ENCODE measurements around the gene UVSSA. TPM values are rescaled to one million over a fixed set of nuclear protein-coding genes. Genes with fewer than 3 reads are reported as not detected.

Gene UVSSA
- total and polyA plus RNA-seq, 9 of the 15 experiments (the other 6 are each of a cell fraction or from before 2014, with no cell fraction given), result 0.21 to 14.6 (median 3.3) TPM

DNA sequence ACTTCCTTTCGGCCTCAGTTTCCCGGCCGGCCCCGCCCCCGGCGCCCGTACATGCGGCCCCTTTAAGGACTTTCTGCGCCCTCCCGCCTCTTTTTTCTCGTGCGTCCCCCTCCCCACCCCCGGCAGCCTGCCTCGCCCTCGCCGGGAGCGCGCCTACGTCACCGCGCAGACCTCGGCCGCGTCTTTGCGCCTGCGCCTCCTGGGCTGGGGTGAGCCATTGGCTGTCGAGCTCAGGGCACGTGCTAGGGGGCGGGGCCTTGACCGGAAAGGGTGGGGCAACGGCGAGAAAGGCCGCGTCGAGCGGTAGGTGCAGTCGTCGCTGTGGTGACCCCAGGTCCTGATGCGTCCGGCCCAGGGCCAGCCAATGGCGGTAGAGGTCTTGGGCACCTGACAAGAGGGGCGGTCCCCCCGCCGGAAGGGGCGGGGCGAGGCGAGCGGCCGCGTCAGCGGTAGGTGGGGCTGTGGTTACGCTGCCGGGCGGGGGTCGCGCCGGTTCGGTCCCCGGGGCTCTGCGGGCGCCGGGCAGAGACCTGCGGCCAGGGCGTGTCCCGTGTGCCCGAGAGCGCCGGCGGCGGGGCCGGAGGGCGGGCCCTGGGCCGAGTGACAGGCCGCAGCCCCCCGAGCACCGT is at the start of gene UVSSA (continued):
- TF ChIP-seq, protein P1, sequence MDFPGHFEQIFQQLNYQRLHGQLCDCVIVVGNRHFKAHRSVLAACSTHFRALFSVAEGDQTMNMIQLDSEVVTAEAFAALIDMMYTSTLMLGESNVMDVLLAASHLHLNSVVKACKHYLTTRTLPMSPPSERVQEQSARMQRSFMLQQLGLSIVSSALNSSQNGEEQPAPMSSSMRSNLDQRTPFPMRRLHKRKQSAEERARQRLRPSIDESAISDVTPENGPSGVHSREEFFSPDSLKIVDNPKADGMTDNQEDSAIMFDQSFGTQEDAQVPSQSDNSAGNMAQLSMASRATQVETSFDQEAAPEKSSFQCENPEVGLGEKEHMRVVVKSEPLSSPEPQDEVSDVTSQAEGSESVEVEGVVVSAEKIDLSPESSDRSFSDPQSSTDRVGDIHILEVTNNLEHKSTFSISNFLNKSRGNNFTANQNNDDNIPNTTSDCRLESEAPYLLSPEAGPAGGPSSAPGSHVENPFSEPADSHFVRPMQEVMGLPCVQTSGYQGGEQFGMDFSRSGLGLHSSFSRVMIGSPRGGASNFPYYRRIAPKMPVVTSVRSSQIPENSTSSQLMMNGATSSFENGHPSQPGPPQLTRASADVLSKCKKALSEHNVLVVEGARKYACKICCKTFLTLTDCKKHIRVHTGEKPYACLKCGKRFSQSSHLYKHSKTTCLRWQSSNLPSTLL (IDR thresholded peaks at IDR 0.05), result no peak
- TF ChIP-seq MYBL2 (IDR thresholded peaks at IDR 0.05; ENCODE audit: low read depth) (no peak), MYBL2 (CRISPR knock-in tag; IDR thresholded peaks at IDR 0.05; ENCODE audit: borderline replicate concordance) (no peak), NFE2 (IDR thresholded peaks at IDR 0.05; ENCODE audit: low read depth) (no peak), SIN3A (IDR thresholded peaks at IDR 0.05; ENCODE audit: borderline replicate concordance in 2 of 2, control insufficient read depth in 1 of 2, low read depth in 2 of 2, low read length in 2 of 2) (0 out of 4 replicates have a peak, but pooled peaks of 1 of the 2 experiments have one; percentile 14), ZNF239 (CRISPR knock-in tag; IDR thresholded peaks at IDR 0.05) (no peak), POLR2H (tag; IDR thresholded peaks at IDR 0.05; ENCODE audit: low read depth) (no peak), SNIP1 (IDR thresholded peaks at IDR 0.05; ENCODE audit: low read depth) (no peak), NUFIP1 (IDR thresholded peaks at IDR 0.05; ENCODE audit: partially characterized antibody) (no peak), ZBED1 (IDR thresholded peaks at IDR 0.05) (no peak), ZNF436 (CRISPR knock-in tag; IDR thresholded peaks at IDR 0.05) (no peak), FOXJ2 (tag; IDR thresholded peaks at IDR 0.05) (no peak), NFIC (IDR thresholded peaks at IDR 0.05) (no peak), HDGF (IDR thresholded peaks at IDR 0.05) (no peak), RAD21 (CRISPR knock-in tag; conservative IDR thresholded peaks at IDR 0.05 in 1 of 2, IDR thresholded peaks at IDR 0.05 in 1 of 2) (no peak), STAG1 (CRISPR knock-in tag; IDR thresholded peaks at IDR 0.05; ENCODE audit: borderline replicate concordance) (no peak), GATA2 (CRISPR knock-in tag; IDR thresholded peaks at IDR 0.05) (no peak), ASH1L (IDR thresholded peaks at IDR 0.05; ENCODE audit: borderline replicate concordance, low read depth, partially characterized antibody) (no peak), TBP (optimal IDR thresholded peaks at IDR 0.05; ENCODE audit: low read depth, low read length) (no peak)
- TF ChIP-seq, protein P2, sequence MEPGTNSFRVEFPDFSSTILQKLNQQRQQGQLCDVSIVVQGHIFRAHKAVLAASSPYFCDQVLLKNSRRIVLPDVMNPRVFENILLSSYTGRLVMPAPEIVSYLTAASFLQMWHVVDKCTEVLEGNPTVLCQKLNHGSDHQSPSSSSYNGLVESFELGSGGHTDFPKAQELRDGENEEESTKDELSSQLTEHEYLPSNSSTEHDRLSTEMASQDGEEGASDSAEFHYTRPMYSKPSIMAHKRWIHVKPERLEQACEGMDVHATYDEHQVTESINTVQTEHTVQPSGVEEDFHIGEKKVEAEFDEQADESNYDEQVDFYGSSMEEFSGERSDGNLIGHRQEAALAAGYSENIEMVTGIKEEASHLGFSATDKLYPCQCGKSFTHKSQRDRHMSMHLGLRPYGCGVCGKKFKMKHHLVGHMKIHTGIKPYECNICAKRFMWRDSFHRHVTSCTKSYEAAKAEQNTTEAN (CRISPR knock-in tag; IDR thresholded peaks at IDR 0.05), result no peak
- TF ChIP-seq, protein P3, sequence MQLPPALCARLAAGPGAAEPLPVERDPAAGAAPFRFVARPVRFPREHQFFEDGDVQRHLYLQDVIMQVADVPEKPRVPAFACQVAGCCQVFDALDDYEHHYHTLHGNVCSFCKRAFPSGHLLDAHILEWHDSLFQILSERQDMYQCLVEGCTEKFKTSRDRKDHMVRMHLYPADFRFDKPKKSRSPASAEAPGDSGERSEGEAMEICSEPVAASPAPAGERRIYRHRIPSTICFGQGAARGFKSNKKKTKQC (CRISPR knock-in tag; IDR thresholded peaks at IDR 0.05), result no peak
- TF ChIP-seq, protein P4, sequence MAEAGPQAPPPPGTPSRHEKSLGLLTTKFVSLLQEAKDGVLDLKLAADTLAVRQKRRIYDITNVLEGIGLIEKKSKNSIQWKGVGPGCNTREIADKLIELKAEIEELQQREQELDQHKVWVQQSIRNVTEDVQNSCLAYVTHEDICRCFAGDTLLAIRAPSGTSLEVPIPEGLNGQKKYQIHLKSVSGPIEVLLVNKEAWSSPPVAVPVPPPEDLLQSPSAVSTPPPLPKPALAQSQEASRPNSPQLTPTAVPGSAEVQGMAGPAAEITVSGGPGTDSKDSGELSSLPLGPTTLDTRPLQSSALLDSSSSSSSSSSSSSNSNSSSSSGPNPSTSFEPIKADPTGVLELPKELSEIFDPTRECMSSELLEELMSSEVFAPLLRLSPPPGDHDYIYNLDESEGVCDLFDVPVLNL (CRISPR knock-in tag; IDR thresholded peaks at IDR 0.05; ENCODE audit: low read depth), result no peak
- TF ChIP-seq, protein P5, sequence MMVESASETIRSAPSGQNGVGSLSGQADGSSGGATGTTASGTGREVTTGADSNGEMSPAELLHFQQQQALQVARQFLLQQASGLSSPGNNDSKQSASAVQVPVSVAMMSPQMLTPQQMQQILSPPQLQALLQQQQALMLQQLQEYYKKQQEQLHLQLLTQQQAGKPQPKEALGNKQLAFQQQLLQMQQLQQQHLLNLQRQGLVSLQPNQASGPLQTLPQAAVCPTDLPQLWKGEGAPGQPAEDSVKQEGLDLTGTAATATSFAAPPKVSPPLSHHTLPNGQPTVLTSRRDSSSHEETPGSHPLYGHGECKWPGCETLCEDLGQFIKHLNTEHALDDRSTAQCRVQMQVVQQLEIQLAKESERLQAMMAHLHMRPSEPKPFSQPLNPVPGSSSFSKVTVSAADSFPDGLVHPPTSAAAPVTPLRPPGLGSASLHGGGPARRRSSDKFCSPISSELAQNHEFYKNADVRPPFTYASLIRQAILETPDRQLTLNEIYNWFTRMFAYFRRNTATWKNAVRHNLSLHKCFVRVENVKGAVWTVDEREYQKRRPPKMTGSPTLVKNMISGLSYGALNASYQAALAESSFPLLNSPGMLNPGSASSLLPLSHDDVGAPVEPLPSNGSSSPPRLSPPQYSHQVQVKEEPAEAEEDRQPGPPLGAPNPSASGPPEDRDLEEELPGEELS (CRISPR knock-in tag; IDR thresholded peaks at IDR 0.05; ENCODE audit: borderline replicate concordance), result no peak

Measured in K562 (cell line).